Fibroblast of pulmonary artery (primary cell): Measurements from ENCODE around the gene OAS3.

Experiments
- DNase-seq: peaks from one replicate; pipeline ENCODE4 v3.0.0-alpha.2; 2010; ENCODE audit warnings: low read depth
- H3K4me3 ChIP-seq: replicated peaks from 2 replicates; pipeline ENCODE4 v1.5.1; 2011; ENCODE audit warnings: low read depth, mild to moderate bottlenecking, control low read depth, low read length, moderate library complexity
- CTCF ChIP-seq: IDR thresholded peaks from 2 replicates; pipeline ENCODE4 v1.5.1; 2011; ENCODE audit warnings: mild to moderate bottlenecking, control low read depth, low read length, inconsistent platforms; ENCODE audit errors: missing control alignments

OAS3 gene

GRCh38 chr12:112944024-112944690, 5.9 kb downstream of the OAS3 start:
- TF ChIP-seq CTCF: no peak
- H3K4me3 ChIP-seq: no peak overlapping the region
- DNase-seq: no peak

- TF ChIP-seq CTCF: no peak
- no peak overlapping the region for H3K4me3 ChIP-seq
- no peak for DNase-seq
Measured at GRCh38 chr12:112945515-112945914, 7.2 kb downstream of the OAS3 start.

- TF ChIP-seq CTCF: no peak
- no peak for DNase-seq
- no peak overlapping the region for H3K4me3 ChIP-seq
Measured at GRCh38 chr12:112946236-112947000, 8.1 kb downstream of the OAS3 start.

GRCh38 chr12:112947314-112947713, 9.0 kb downstream of the OAS3 start:
- no peak for TF ChIP-seq CTCF

GRCh38 chr12:112947761-112948160, 9.5 kb downstream of the OAS3 start:
- DNase-seq: no peak
- no peak for TF ChIP-seq CTCF
- H3K4me3 ChIP-seq: no peak overlapping the region

More at GRCh38 chr12:112947314-112947713, 9.0 kb downstream of the OAS3 start:
- DNase-seq: no peak
- H3K4me3 ChIP-seq: no peak overlapping the region

- no peak for TF ChIP-seq CTCF
- no peak for DNase-seq
Measured at GRCh38 chr12:112948806-112949205, 10.5 kb downstream of the OAS3 start.

More at GRCh38 chr12:112948806-112949205, 10.5 kb downstream of the OAS3 start:
- H3K4me3 ChIP-seq: no peak overlapping the region
